ENCODE data around the gene BAK1. TPM values are rescaled to one million over a fixed set of nuclear protein-coding genes. Genes with fewer than 3 reads are reported as not detected.

BAK1 gene
- total RNA-seq, 1 experiment from 2014 or later: 18.9 TPM

DNA sequence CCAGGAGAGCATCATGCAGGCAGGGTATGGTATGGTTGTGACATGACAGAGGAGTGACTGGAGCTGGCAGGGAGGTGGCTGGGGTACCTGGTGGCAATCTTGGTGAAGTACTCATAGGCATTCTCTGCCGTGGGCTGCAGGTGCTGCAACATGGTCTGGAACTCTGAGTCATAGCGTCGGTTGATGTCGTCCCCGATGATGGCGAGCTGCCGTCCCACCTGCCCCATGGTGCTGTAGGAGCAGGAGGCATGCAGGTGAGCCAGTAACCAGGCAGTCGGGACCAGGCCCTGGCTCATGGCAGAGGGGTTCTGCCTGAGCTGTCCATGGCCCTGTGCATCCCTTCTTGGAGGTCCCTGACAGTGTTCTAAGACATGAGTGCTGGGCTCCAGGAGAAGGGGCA lies 4.9 kb downstream of the BAK1 start:
- TF ChIP-seq, protein P1, sequence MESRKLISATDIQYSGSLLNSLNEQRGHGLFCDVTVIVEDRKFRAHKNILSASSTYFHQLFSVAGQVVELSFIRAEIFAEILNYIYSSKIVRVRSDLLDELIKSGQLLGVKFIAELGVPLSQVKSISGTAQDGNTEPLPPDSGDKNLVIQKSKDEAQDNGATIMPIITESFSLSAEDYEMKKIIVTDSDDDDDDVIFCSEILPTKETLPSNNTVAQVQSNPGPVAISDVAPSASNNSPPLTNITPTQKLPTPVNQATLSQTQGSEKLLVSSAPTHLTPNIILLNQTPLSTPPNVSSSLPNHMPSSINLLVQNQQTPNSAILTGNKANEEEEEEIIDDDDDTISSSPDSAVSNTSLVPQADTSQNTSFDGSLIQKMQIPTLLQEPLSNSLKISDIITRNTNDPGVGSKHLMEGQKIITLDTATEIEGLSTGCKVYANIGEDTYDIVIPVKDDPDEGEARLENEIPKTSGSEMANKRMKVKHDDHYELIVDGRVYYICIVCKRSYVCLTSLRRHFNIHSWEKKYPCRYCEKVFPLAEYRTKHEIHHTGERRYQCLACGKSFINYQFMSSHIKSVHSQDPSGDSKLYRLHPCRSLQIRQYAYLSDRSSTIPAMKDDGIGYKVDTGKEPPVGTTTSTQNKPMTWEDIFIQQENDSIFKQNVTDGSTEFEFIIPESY (IDR thresholded peaks at IDR 0.05; ENCODE audit: extremely low read depth, insufficient replicate concordance, low read length): no peak
- no peak for TF ChIP-seq POLR2AphosphoS5 (IDR thresholded peaks at IDR 0.05; ENCODE audit: low read depth, low read length)
- no peak for TF ChIP-seq FOSL1 (IDR thresholded peaks at IDR 0.05; ENCODE audit: low read depth)
- TF ChIP-seq, protein P2, sequence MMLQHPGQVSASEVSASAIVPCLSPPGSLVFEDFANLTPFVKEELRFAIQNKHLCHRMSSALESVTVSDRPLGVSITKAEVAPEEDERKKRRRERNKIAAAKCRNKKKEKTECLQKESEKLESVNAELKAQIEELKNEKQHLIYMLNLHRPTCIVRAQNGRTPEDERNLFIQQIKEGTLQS (IDR thresholded peaks at IDR 0.05): no peak
- TF ChIP-seq POLR2A (IDR thresholded peaks at IDR 0.05; ENCODE audit: borderline replicate concordance, extremely low read depth, insufficient read depth, insufficient read length): no peak
- TF ChIP-seq, protein P3, sequence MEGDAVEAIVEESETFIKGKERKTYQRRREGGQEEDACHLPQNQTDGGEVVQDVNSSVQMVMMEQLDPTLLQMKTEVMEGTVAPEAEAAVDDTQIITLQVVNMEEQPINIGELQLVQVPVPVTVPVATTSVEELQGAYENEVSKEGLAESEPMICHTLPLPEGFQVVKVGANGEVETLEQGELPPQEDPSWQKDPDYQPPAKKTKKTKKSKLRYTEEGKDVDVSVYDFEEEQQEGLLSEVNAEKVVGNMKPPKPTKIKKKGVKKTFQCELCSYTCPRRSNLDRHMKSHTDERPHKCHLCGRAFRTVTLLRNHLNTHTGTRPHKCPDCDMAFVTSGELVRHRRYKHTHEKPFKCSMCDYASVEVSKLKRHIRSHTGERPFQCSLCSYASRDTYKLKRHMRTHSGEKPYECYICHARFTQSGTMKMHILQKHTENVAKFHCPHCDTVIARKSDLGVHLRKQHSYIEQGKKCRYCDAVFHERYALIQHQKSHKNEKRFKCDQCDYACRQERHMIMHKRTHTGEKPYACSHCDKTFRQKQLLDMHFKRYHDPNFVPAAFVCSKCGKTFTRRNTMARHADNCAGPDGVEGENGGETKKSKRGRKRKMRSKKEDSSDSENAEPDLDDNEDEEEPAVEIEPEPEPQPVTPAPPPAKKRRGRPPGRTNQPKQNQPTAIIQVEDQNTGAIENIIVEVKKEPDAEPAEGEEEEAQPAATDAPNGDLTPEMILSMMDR (IDR thresholded peaks at IDR 0.05 in 2 of 3, conservative IDR thresholded peaks at IDR 0.05 in 1 of 3; ENCODE audit: borderline replicate concordance in 1 of 3, insufficient read depth in 1 of 3, low read depth in 2 of 3, low read length in 2 of 3): no peak
- ATAC-seq: no peak
- H3K36me3 ChIP-seq (ENCODE audit: control insufficient read depth in 1 of 2, insufficient read depth in 2 of 2, low read length in 2 of 2): peaks cover 13 to 24% of the 10 kb centered on the region in 2 experiments
- H3K4me3 ChIP-seq (replicated peaks in 1 of 2; ENCODE audit: low read depth in 1 of 2, low read length in 2 of 2): no peak overlapping the region
- no peaks in the 10 kb centered on the region for H3K9me2 ChIP-seq (ENCODE audit: insufficient read depth)
- intact Hi-C loops (cut with micrococcal nuclease): no loop called here
- no peak overlapping the region for H3K27ac ChIP-seq (ENCODE audit: low read depth, low read length)
- DNase-seq (ENCODE audit: low read depth, low spot score): no peak
- peaks cover 28% of the 10 kb centered on the region for H3K79me2 ChIP-seq (ENCODE audit: insufficient read depth, low read length)
- ChIA-PET RAD21 (ENCODE audit: low non-redundant PET in 1 of 2, low total read pairs in 2 of 2, uncharacterized antibody in 2 of 2, unreplicated experiment in 2 of 2) (no interaction called here), CTCF (no interaction called here), POLR2A (no interaction called here)
- peaks cover 19 to 35% of the 10 kb centered on the region in 2 experiments; a peak in 3 of 4 replicates for H3K4me1 ChIP-seq (ENCODE audit: control insufficient read depth in 1 of 2, insufficient read depth in 2 of 2, low read length in 2 of 2)
- H4K20me1 ChIP-seq (ENCODE audit: insufficient read depth): no peaks in the 10 kb centered on the region
- no peak overlapping the region for H3K9ac ChIP-seq (ENCODE audit: low read length)
- H3K4me2 ChIP-seq (ENCODE audit: low read length): no peak overlapping the region
- no peak overlapping the region for H2AFZ ChIP-seq (ENCODE audit: low read depth, low read length, poor library complexity, severe bottlenecking)
- H3K9me3 ChIP-seq (ENCODE audit: control insufficient read depth in 1 of 2, insufficient read depth in 1 of 2, low read depth in 1 of 2, low read length in 2 of 2): no peaks in the 10 kb centered on the region
- BruUV-seq (replicated peaks): no TSS peak
- no peaks in the 10 kb centered on the region for H3K27me3 ChIP-seq (ENCODE audit: insufficient read depth, low read length)

Measured in HCT116 (cell line).